ENCODE data around the gene TBCB.
"Not testable (repeated sequence)": the region's sequence is repeated elsewhere in the genome, so short reads cannot be mapped to it uniquely, and the experiment has no call there.

Gene TBCB

DNA sequence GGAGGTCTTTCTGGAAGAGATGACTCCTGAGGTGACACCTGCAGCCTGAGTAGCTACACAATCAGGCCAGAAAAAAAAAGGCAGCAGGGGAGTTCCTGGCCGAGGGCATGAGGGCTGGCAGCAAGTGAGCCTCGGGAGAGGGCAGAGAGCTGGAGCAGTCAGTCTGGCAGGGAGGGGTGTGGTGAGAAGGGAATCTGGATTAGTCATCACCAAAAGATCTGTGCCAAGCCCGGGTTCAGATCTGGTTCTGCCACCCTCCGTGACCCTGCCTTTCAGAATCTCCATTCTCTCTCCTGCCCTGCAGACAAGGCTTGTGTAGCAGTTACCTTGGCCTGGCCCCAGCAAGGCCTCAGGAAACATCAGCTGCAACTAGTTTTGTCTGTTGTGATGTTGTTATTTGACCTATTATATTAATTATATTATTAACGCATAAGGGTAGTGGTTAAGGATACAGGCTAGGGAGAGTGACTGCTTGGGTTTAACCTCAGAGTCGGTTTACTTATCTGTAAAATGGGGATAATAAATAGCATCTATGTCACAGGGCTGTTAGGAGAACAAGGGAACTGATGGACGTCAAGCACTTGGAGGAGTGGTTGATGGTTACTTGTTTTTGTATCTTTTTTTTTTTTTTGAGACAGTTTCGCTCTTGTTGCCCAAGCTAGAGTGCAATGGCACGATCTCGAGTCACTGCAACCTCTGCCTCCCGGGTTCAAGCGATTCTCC, 21.9 kb downstream of the TBCB start:
- peak; percentile 29 for DNase-seq

GRCh38 chr19:36139120-36139472, 23.8 kb downstream of the TBCB start:
- no peak for DNase-seq

- peak; percentile 97 for DNase-seq
Observed at GRCh38 chr19:36139473-36140303, 24.4 kb downstream of the TBCB start, which contains the start of gene CAPNS1. CAPNS1 (plus strand) TSS chr19:36140066; CDS start chr19:36141012, 946 bp downstream.

GRCh38 chr19:36140304-36141038, 25.2 kb downstream of the TBCB start:
- peak; percentile 48 for DNase-seq

DNA sequence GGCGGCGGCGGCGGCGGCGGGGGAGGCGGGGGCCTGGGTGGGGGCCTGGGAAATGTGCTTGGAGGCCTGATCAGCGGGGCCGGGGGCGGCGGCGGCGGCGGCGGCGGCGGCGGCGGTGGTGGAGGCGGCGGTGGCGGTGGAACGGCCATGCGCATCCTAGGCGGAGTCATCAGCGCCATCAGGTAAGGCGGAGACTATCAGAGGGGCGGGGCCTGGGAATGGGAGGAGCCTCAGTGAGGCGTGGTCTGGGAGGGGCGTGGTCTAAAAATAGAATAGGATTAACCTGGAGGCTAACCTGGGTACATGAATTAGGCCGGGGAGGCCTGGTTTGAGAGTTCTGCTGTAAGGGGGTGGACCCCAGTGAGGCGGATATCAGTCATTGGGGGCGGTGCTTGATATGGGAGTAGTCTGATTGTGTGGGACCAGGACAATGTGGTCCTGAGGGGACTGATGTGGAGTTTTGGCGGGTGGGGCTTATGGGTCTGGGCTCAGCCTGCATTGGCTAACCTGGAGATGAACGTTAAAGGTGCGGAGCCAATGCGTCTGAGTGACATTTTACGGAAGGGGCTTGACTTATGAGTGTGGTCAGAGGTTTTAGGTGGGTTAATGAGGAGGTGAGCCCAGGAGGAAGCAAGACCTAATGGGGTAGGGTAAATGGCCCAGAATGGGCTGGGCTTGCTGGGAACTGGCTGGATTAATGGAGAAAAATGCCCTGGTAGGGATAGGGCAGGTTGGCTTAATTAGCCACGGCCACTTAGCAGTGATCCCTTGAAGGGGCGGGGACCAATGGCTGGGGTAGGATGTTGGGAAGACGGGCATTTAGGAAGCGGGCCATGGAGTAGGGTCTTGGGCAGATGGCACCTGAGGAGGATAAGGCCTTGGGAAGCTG, 26.0 kb downstream of the TBCB start:
- peak; percentile 70 for DNase-seq

- DNase-seq, result no peak
Observed at GRCh38 chr19:36142046-36142445, 26.8 kb downstream of the TBCB start.

GRCh38 chr19:36142496-36142895, 27.2 kb downstream of the TBCB start:
- DNase-seq, result no peak

GRCh38 chr19:36144624-36145023, 29.4 kb downstream of the TBCB start:
- no peak for DNase-seq

DNA sequence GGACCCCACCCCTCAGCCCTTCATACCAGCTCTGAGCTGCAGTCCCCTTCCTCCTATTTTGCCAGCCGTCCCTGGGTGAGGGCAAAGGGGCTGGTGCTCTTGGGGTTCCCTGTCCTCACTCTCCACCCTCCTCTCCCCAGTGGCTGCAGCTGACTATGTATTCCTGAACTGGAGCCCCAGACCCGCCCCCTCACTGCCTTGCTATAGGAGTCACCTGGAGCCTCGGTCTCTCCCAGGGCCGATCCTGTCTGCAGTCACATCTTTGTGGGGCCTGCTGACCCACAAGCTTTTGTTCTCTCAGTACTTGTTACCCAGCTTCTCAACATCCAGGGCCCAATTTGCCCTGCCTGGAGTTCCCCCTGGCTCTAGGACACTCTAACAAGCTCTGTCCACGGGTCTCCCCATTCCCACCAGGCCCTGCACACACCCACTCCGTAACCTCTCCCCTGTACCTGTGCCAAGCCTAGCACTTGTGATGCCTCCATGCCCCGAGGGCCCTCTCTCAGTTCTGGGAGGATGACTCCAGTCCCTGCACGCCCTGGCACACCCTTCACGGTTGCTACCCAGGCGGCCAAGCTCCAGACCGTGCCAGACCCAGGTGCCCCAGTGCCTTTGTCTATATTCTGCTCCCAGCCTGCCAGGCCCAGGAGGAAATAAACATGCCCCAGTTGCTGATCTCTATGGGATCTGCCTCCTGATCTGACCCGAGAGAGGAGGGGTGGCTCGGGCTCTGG, 34.6 kb downstream of the TBCB start:
- no peak for DNase-seq

DNA sequence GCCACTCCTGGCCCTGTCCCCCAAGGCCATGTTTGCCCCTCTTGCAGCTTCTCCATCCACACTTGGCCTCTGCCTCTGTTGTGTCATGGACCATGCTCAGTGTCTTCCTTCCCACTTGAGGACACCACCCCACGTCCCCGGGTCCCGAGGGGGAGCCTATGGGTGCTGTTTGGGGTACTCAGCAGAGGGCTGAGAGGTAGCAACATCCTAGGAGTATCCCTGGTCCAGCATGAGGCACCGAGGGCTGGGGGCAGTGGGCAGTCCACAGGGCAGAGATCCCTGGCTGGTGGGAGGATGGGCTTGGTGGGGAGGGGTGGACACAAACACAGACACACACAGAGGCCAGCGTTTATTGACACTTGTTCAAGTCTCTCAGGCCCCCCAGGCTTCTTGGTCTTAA, 35.3 kb downstream of the TBCB start:
- no peak for DNase-seq

DNA sequence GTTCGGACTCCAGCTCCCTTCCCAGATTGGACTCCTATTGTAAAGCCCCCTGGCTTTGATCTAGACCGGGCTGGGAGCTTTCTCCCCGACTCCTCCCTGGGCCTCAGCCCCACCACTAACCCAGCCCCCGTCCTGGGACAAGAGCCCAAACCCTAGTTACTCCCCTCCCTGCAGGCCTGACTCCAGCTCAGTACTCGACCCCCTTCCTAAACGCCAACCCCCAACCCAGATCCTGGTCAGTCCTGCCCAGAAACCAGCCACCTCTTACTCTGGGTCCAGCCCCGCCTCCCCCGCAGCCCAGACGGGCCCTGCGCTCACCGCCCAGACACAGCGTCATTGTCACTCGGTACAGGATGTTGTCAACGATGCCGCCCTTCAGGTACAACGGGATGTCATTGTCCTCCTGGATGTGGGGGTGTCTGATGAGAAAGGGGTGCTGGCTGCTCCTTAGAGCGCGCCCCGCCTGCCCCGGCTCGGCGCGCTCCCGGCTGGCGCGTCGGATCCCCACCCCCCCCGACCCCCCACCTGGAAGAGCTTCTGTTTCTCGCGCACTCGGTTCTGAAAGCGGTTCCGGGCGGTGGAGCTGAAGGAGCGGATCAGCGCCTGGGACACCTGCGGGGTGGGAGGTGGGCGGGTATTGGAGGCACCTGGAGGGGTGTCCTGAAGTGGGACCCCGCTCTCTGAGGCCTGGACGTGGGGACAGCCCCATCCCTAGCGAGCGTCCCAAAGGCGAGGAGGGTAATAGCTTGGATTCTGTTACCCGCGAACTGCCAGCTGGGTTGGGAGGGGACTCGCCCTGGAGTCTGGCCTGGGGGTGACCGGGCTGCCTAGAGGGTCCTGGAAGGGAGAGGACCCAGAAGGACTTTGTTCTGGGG, 36.1 kb downstream of the TBCB start:
- no peak for DNase-seq

- no peak for DNase-seq
Observed at GRCh38 chr19:36152019-36152351, 36.7 kb downstream of the TBCB start.

DNA sequence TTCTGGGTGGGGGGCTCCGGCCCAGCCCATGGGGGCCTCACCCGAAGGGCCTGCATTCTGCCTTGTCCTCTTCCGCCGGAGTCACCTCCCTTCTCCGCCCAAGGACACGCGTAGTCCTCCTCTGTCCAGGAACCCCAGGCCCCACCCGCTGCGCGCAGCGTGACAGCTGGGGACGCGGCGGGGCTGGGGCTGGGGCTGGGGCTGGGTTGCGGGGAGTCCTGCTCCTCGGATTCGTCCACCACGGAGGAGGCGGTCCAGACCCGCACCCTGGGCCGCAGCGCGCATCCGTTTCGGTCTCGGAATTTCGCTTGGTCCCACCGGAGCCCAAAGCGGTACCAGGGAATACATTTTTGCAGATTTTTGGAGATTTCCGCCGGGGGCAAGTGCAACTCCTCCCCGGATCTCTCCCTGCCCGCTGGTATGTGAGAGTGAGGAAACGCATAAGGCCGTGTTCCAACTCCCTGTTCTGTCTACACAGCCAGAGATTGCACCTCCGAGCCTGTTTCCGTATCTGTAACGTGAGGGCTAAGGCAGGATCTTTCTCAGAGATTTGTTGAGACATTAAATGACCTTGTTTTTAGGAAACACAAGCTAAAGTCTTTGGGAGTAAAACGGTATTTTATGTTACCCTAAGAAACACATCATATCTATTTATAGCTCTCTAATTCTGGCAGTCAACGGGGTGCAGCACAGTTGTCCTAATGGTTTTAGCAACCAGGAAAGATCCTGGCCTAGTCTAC, 37.3 kb downstream of the TBCB start, which contains the start of gene COX7A1:
TSS of gene COX7A1 (minus strand) at position 96 of the 740 bp plus-strand sequence. CDS start at position 56, 40 bp downstream.
- DNase-seq, result no peak

GRCh38 chr19:36153126-36153525, 37.9 kb downstream of the TBCB start:
- DNase-seq, result no peak

GRCh38 chr19:36160821-36161596, 45.7 kb downstream of the TBCB start:
- no peak for DNase-seq

GRCh38 chr19:36163813-36164212, 48.5 kb downstream of the TBCB start:
- no peak for DNase-seq

DNA sequence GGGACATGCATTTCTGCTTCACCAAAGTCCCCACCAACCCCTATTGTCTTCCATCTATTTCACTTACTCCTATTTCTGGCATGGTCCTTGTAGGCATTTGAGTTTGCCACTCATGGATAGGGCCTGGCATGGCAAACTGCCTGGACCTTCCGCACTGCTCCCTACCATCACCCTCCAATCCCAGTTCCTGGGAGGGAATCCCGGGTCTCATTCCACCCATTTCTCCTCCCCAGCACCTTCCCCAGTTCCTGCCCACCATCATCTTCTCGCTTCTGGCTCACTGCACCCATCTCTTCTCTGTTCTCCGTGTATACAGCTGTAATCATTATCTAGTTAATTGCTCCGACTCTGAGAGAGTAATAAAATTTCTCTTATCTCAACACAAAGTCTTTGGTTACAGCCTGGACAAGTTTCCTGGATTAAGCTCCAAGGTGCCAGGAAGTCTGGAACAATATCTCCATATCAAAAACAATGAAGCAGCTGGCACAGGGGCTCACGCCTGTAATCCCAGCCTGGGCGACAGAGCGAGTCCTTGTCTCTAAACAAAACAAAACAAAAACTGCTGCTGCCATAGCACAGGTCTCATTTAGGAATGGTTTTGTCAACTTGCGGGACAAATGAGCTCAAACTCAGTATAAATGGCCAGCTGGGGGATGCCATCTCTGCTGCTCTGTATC, 54.0 kb downstream of the TBCB start:
- DNase-seq, result no peak

- no peak for DNase-seq
Observed at GRCh38 chr19:36172852-36173251, 57.6 kb downstream of the TBCB start.

GRCh38 chr19:36173846-36174245, 58.6 kb downstream of the TBCB start:
- DNase-seq, result not testable (repeated sequence)

Measured in MV-4-11 (cell line).